Tibial artery (tissue), 4 donors: ENCODE results near the gene BTBD16.

Experiments used
- DNase-seq, 2 donors: peaks; one replicate each; pipeline ENCODE4 v3.0.0-alpha.2; 2019
- H3K27ac ChIP-seq, 2 donors: fragments of 200-600 bp; sonication (generic) in 1 of 2; 1 replicate in 1 of 2; 2 replicates in 1 of 2; pipeline ENCODE4 v1.5.1; 2018 to 2019; ENCODE audit warnings: mild to moderate bottlenecking in 1 of 2
- H3K27me3 ChIP-seq, 2 donors: fragments of 200-600 bp; sonication (generic) in 1 of 2; one replicate each; pipeline versions ENCODE4 v1.5.1 to v1.6.0; 2016 to 2019
- H3K36me3 ChIP-seq, 3 donors: fragments of 200-600 bp; sonication (generic) in 2 of 3; one replicate each; pipeline ENCODE4 v1.5.1; 2016 to 2019; ENCODE audit warnings: mild to moderate bottlenecking in 2 of 3
- H3K4me1 ChIP-seq, 4 donors: fragments of 200-600 bp; sonication (generic) in 2 of 4; 1 replicate in 3 of 4; 2 replicates in 1 of 4; pipeline ENCODE4 v1.5.1; 2016 to 2019
- H3K4me3 ChIP-seq, 2 donors: fragments of 200-600 bp; sonication (generic) in 1 of 2; 1 replicate in 1 of 2; 2 replicates in 1 of 2; pipeline ENCODE4 v1.5.1; 2018 to 2019; ENCODE audit warnings: mild to moderate bottlenecking in 2 of 2
- H3K9me3 ChIP-seq, 3 donors: fragments of 200-600 bp; sonication (generic) in 1 of 3; one replicate each; pipeline ENCODE4 v1.5.1; 2016 to 2019
- CTCF ChIP-seq, 2 experiments: fragments of 200-600 bp in 1 of 2; fragments of 450-650 bp in 1 of 2; IDR thresholded peaks; one replicate each; pipeline ENCODE4 v1.5.1; 2017 to 2019; ENCODE audit warnings: antibody characterized with exemption in 2 of 2, mild to moderate bottlenecking in 1 of 2, moderate library complexity in 1 of 2
- intact Hi-C: fragments of 100-400 bp; cut with DNase I; formaldehyde crosslinking; loops from one replicate; pipeline ENCODE4 v1.15.0; 2023; ENCODE audit warnings: low total_unique reads

Gene BTBD16

GRCh38 chr10:122329416-122329815, 58.3 kb downstream of the BTBD16 start:
- intact Hi-C loops = no loop called here
- H3K36me3 ChIP-seq = no peaks in the 10 kb centered on the region
- H3K27ac ChIP-seq = no peak overlapping the region
- H3K4me3 ChIP-seq = no peak overlapping the region
- H3K4me1 ChIP-seq = no peaks in the 10 kb centered on the region
- H3K27me3 ChIP-seq = no peaks in the 10 kb centered on the region
- H3K9me3 ChIP-seq = no peaks in the 10 kb centered on the region
- DNase-seq = no peak
- TF ChIP-seq CTCF (IDR thresholded peaks at IDR 0.05) = no peak

DNA sequence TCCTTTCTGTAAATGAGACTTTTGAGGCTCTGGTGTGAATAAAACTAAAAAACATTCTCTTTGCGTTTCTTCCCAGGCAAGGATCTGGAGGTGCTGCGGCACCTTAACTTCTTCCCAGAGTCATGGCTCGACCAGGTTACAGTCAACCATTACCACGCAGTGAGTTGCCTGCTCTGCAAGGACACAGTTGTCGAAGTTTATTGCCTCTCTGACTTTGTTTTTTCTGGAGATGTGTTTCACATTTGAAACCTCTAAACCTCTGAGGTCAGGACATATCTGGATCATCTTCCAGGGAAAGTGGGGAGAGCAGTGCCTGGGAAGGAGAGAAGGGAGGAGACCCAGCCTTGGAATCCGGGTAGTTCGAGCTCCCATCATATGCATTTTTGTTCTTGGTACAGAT, 60.0 kb downstream of the BTBD16 start:
- H3K4me1 ChIP-seq = no peaks in the 10 kb centered on the region
- H3K36me3 ChIP-seq = no peaks in the 10 kb centered on the region
- no peak overlapping the region for H3K27ac ChIP-seq
- no peak for DNase-seq
- intact Hi-C loops = no loop called here
- H3K4me3 ChIP-seq = no peak overlapping the region
- no peaks in the 10 kb centered on the region for H3K27me3 ChIP-seq
- TF ChIP-seq CTCF (IDR thresholded peaks at IDR 0.05) = no peak
- no peaks in the 10 kb centered on the region for H3K9me3 ChIP-seq

GRCh38 chr10:122331615-122332446, 60.7 kb downstream of the BTBD16 start:
- intact Hi-C loops = no loop called here

GRCh38 chr10:122333037-122333436, 61.9 kb downstream of the BTBD16 start:
- no peaks in the 10 kb centered on the region for H3K4me1 ChIP-seq
- no peak for TF ChIP-seq CTCF (IDR thresholded peaks at IDR 0.05)
- no peaks in the 10 kb centered on the region for H3K27me3 ChIP-seq
- H3K4me3 ChIP-seq = no peak overlapping the region
- H3K9me3 ChIP-seq = no peaks in the 10 kb centered on the region
- DNase-seq = no peak
- H3K36me3 ChIP-seq = no peaks in the 10 kb centered on the region
- intact Hi-C loops = no loop called here
- no peak overlapping the region for H3K27ac ChIP-seq

More at GRCh38 chr10:122331615-122332446, 60.7 kb downstream of the BTBD16 start:
- no peak for TF ChIP-seq CTCF (IDR thresholded peaks at IDR 0.05)
- H3K36me3 ChIP-seq = no peaks in the 10 kb centered on the region
- DNase-seq = no peak
- no peak overlapping the region for H3K27ac ChIP-seq
- no peaks in the 10 kb centered on the region for H3K9me3 ChIP-seq
- H3K4me3 ChIP-seq = no peak overlapping the region
- no peaks in the 10 kb centered on the region for H3K27me3 ChIP-seq
- no peaks in the 10 kb centered on the region for H3K4me1 ChIP-seq

DNA sequence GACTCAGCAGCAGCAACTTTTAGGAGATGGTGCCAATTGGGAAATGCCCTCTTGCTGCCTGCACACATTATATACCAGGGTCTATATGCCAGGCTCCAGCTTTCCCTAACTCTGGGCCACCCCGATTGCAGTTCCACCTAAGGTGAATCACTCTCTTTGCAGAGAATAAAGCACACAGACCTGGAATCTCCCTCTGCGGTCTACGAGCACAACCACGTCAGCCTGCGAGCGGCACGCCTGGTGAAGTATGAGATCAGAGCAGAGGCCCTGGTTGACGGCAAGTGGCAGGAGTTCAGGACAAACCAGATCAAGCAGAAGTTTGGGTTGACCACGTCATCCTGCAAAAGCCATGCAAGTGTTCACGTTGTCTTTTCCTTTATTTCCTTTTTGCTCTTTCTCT, 65.2 kb downstream of the BTBD16 start:
- no peak for TF ChIP-seq CTCF (IDR thresholded peaks at IDR 0.05)
- intact Hi-C loops = loop anchor here (5.0 kb wide), 1 partner anchor 34 kb away; no protein-coding TSS in a partner anchor
- H3K27ac ChIP-seq = no peak overlapping the region
- no peaks in the 10 kb centered on the region for H3K4me1 ChIP-seq
- no peaks in the 10 kb centered on the region for H3K9me3 ChIP-seq
- DNase-seq = no peak
- H3K27me3 ChIP-seq = no peaks in the 10 kb centered on the region
- H3K36me3 ChIP-seq = no peaks in the 10 kb centered on the region
- no peak overlapping the region for H3K4me3 ChIP-seq
